Stimulated activated effector memory CD8-positive, alpha-beta T cell treated with anti-CD3 and anti-CD28 coated beads, Interleukin-12 subunit alpha, Interleukin-12 subunit beta, amount 100 ng/mL, for 72 hours (primary cell): ENCODE data around the gene GNL2.
A peak's percentile ranks its signal among the peaks of the same experiment; 100 is the strongest.
"Not testable (repeated sequence)": the region's sequence is repeated elsewhere in the genome, so short reads cannot be mapped to it uniquely, and the experiment has no call there.

ENCODE experiments used
- ATAC-seq: fragments of 150-1000 bp; cut with Tn5 transposase; 2 replicates; pipeline ENCODE4 v1.10.0; 2021
- DNase-seq, 2 donors: peaks; one replicate each; pipeline ENCODE4 v3.0.0; 2021 to 2022; ENCODE audit warnings: low spot score in 2 of 2
- H3K27ac Mint-ChIP-seq: one replicate; pipeline ENCODE4 v1.8.0; 2022; ENCODE audit warnings: mild to moderate bottlenecking, mixed read lengths
- H3K36me3 Mint-ChIP-seq: one replicate; pipeline ENCODE4 v1.8.0; 2022; ENCODE audit warnings: mild to moderate bottlenecking, mixed read lengths
- H3K4me1 Mint-ChIP-seq: one replicate; pipeline ENCODE4 v1.8.0; 2022; ENCODE audit warnings: mixed read lengths
- H3K4me3 Mint-ChIP-seq: one replicate; pipeline ENCODE4 v1.8.0; 2022; ENCODE audit warnings: mild to moderate bottlenecking, mixed read lengths
- H3K9me3 Mint-ChIP-seq: one replicate; pipeline ENCODE4 v1.8.0; 2022; ENCODE audit warnings: mixed read lengths

GNL2 gene

GRCh38 chr1:37556712-37557196 is 39.0 kb downstream of the GNL2 start, which contains the start of gene DNALI1:
Gene DNALI1, plus strand, starts transcription at chr1:37556940. Its CDS starts 55 bp downstream, at chr1:37556995.
- Mint-ChIP-seq H3K9me3 (no peaks in the 10 kb centered on the region), H3K4me1 (peaks cover 25% of the 10 kb centered on the region), H3K4me3 (no peak within 1 kb of the TSS), H3K36me3 (peaks cover 21% of the 10 kb centered on the region), H3K27ac (no peak within 1 kb of the TSS)
- DNase-seq (peak in 1 of 2 donors; percentile 67), ATAC-seq (no peak)

- peak; percentile 70 to 91 for DNase-seq
- H3K36me3 Mint-ChIP-seq = peaks cover 47% of the 10 kb centered on the region
- H3K4me3 Mint-ChIP-seq = peak within 1 kb of the TSS; percentile 92
- H3K27ac Mint-ChIP-seq = peak within 1 kb of the TSS; percentile 98
- H3K9me3 Mint-ChIP-seq = no peaks in the 10 kb centered on the region
- H3K4me1 Mint-ChIP-seq = peaks cover 44% of the 10 kb centered on the region
- ATAC-seq = peak; percentile 96
These were observed 41.6 kb downstream of the GNL2 start, which contains the start of gene SNIP1 for GRCh38 chr1:37553927-37554808. Gene SNIP1, minus strand, starts transcription at chr1:37554293. Its CDS starts 64 bp downstream, at chr1:37554229.

GRCh38 chr1:37553598-37553926 is 42.2 kb downstream of the GNL2 start:
- Mint-ChIP-seq H3K36me3 (peaks cover 53% of the 10 kb centered on the region), H3K4me1 (peaks cover 50% of the 10 kb centered on the region), H3K9me3 (no peaks in the 10 kb centered on the region), H3K4me3 (peak overlapping the region; percentile 92), H3K27ac (peak overlapping the region; percentile 98)
- ATAC-seq (peak; percentile 20), DNase-seq (no peak)

GRCh38 chr1:37549341-37549740 is 46.4 kb downstream of the GNL2 start:
- Mint-ChIP-seq H3K9me3 (no peaks in the 10 kb centered on the region), H3K27ac (no peak overlapping the region), H3K4me1 (peaks cover 50% of the 10 kb centered on the region), H3K36me3 (peaks cover 95% of the 10 kb centered on the region), H3K4me3 (no peak overlapping the region)
- ATAC-seq = no peak
- no peak for DNase-seq

GRCh38 chr1:37545019-37545418 is 50.7 kb downstream of the GNL2 start:
- ATAC-seq = no peak
- Mint-ChIP-seq H3K36me3 (peaks cover 100% of the 10 kb centered on the region), H3K9me3 (no peaks in the 10 kb centered on the region), H3K4me3 (no peak overlapping the region), H3K27ac (peak overlapping the region; percentile 58), H3K4me1 (peaks cover 16% of the 10 kb centered on the region)
- no peak for DNase-seq

GRCh38 chr1:37544530-37544929 is 51.2 kb downstream of the GNL2 start:
- no peak overlapping the region for H3K4me3 Mint-ChIP-seq
- DNase-seq (no peak), ATAC-seq (no peak)
- peaks cover 100% of the 10 kb centered on the region for H3K36me3 Mint-ChIP-seq
- H3K27ac Mint-ChIP-seq = peak overlapping the region; percentile 58
- H3K4me1 Mint-ChIP-seq = peaks cover 11% of the 10 kb centered on the region
- H3K9me3 Mint-ChIP-seq = no peaks in the 10 kb centered on the region

- DNase-seq (no peak), ATAC-seq (no peak)
- H3K36me3 Mint-ChIP-seq = peaks cover 100% of the 10 kb centered on the region
- H3K27ac Mint-ChIP-seq = peak overlapping the region; percentile 73
- peaks cover 22% of the 10 kb centered on the region for H3K4me1 Mint-ChIP-seq
- no peak overlapping the region for H3K4me3 Mint-ChIP-seq
- H3K9me3 Mint-ChIP-seq = no peaks in the 10 kb centered on the region
These were observed 55.5 kb downstream of the GNL2 start for GRCh38 chr1:37540036-37540785.

- not testable (repeated sequence) for H3K9me3 Mint-ChIP-seq, DNase-seq, H3K27ac Mint-ChIP-seq, H3K4me3 Mint-ChIP-seq, ATAC-seq
- Mint-ChIP-seq H3K4me1 (peaks cover 29% of the 10 kb centered on the region), H3K36me3 (peaks cover 100% of the 10 kb centered on the region)
These were observed 56.6 kb downstream of the GNL2 start for GRCh38 chr1:37539154-37539553.

GRCh38 chr1:37537378-37537777 is 58.4 kb downstream of the GNL2 start:
- peak; percentile 96 for ATAC-seq
- Mint-ChIP-seq H3K27ac (peak overlapping the region; percentile 39), H3K9me3 (no peaks in the 10 kb centered on the region), H3K4me1 (peaks cover 30% of the 10 kb centered on the region), H3K4me3 (no peak overlapping the region), H3K36me3 (peaks cover 85% of the 10 kb centered on the region)
- DNase-seq = no peak

GRCh38 chr1:37533317-37534093 is 62.2 kb downstream of the GNL2 start:
- DNase-seq (no peak), ATAC-seq (no peak)
- Mint-ChIP-seq H3K4me3 (no peak overlapping the region), H3K36me3 (peaks cover 46% of the 10 kb centered on the region), H3K9me3 (no peaks in the 10 kb centered on the region), H3K27ac (peak overlapping the region; percentile 70), H3K4me1 (peaks cover 30% of the 10 kb centered on the region)

- ATAC-seq, H3K9me3 Mint-ChIP-seq, H3K4me3 Mint-ChIP-seq, DNase-seq, H3K27ac Mint-ChIP-seq: not testable (repeated sequence)
- Mint-ChIP-seq H3K36me3 (peaks cover 37% of the 10 kb centered on the region), H3K4me1 (peaks cover 23% of the 10 kb centered on the region)
These were observed 63.1 kb downstream of the GNL2 start for GRCh38 chr1:37532418-37533156.

GRCh38 chr1:37529888-37530287 is 65.8 kb downstream of the GNL2 start:
- not testable (repeated sequence) for H3K4me1 Mint-ChIP-seq, H3K9me3 Mint-ChIP-seq, H3K27ac Mint-ChIP-seq, H3K4me3 Mint-ChIP-seq, DNase-seq, ATAC-seq
- peaks cover 10% of the 10 kb centered on the region for H3K36me3 Mint-ChIP-seq

GRCh38 chr1:37519613-37520012 is 76.1 kb downstream of the GNL2 start:
- Mint-ChIP-seq H3K4me1 (peaks cover 24% of the 10 kb centered on the region), H3K9me3 (no peaks in the 10 kb centered on the region), H3K27ac (peak overlapping the region; percentile 95), H3K36me3 (peaks cover 7% of the 10 kb centered on the region), H3K4me3 (peak overlapping the region; percentile 89)
- peak in 1 of 2 donors; percentile 58 for DNase-seq
- ATAC-seq = peak; percentile 51

GRCh38 chr1:37518929-37519328 is 76.8 kb downstream of the GNL2 start:
- peaks cover 10% of the 10 kb centered on the region for H3K36me3 Mint-ChIP-seq

More at GRCh38 chr1:37518929-37519328, 76.8 kb downstream of the GNL2 start:
- peak overlapping the region; percentile 95 for H3K27ac Mint-ChIP-seq
- not testable (repeated sequence) for ATAC-seq, H3K9me3 Mint-ChIP-seq
- peaks cover 26% of the 10 kb centered on the region for H3K4me1 Mint-ChIP-seq
- H3K4me3 Mint-ChIP-seq = peak overlapping the region; percentile 89
- peak; percentile 39 to 78 for DNase-seq
